ENCODE results near the gene LTBP4. TPM values are rescaled to one million over a fixed set of nuclear protein-coding genes. Genes with fewer than 3 reads are reported as not detected.

LTBP4 gene
- total RNA-seq, 1 experiment from 2014 or later, result 20.3 TPM

DNA sequence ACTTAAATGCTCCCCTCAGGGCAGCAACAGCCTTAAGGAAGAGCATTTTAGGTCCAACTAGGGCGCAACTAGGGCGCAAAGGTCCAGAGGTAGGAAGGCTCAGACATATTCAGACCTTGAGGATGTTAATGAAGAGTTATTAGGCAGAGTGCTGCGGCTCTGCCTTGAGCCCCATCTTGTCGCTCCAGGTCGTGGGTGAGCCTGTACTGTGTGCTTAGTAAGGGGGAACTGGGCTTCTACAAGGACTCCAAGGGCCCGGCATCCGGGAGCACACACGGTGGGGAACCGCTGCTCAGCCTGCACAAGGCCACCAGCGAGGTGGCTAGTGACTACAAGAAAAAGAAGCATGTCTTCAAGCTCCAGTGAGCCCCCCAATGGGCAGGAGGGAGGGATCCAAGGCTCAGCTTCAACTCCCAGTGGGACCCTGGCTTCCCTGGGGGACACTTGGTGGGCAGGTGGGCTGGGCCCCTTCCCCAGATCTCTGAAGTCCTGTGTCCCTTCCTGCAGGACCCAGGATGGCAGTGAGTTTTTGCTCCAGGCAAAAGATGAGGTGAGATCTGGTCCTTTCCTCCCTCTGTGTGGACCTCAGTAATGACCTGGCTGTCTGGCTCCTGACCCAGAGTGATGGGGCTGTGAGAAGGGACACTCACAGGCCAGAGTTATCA lies 29.2 kb upstream of the LTBP4 start:
- no peak overlapping the region for H3K27ac Mint-ChIP-seq (ENCODE audit: unreplicated experiment)
- intact Hi-C loops (cut with micrococcal nuclease; ENCODE audit: unreplicated experiment), result no loop called here
- CTCF ChIA-PET, result interaction anchor here (0.6 kb wide), 1 partner anchor 15 kb away, joined by 4 read pairs; no protein-coding TSS in a partner anchor
- H3K9me3 Mint-ChIP-seq (ENCODE audit: low read depth, unreplicated experiment), result no peaks in the 10 kb centered on the region
- TF ChIP-seq, protein P1, sequence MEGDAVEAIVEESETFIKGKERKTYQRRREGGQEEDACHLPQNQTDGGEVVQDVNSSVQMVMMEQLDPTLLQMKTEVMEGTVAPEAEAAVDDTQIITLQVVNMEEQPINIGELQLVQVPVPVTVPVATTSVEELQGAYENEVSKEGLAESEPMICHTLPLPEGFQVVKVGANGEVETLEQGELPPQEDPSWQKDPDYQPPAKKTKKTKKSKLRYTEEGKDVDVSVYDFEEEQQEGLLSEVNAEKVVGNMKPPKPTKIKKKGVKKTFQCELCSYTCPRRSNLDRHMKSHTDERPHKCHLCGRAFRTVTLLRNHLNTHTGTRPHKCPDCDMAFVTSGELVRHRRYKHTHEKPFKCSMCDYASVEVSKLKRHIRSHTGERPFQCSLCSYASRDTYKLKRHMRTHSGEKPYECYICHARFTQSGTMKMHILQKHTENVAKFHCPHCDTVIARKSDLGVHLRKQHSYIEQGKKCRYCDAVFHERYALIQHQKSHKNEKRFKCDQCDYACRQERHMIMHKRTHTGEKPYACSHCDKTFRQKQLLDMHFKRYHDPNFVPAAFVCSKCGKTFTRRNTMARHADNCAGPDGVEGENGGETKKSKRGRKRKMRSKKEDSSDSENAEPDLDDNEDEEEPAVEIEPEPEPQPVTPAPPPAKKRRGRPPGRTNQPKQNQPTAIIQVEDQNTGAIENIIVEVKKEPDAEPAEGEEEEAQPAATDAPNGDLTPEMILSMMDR (IDR thresholded peaks at IDR 0.05; ENCODE audit: unreplicated experiment), result no peak
- peaks cover 18% of the 10 kb centered on the region for H3K4me1 Mint-ChIP-seq (ENCODE audit: low read depth, unreplicated experiment)
- DNase-seq, result no peak
- BruUV-seq (replicated peaks), result no TSS peak
- peaks cover 40% of the 10 kb centered on the region for H3K27me3 Mint-ChIP-seq (ENCODE audit: unreplicated experiment)
- no peak overlapping the region for H3K4me3 Mint-ChIP-seq (ENCODE audit: low read depth, unreplicated experiment)
- peaks cover 23% of the 10 kb centered on the region for H3K36me3 Mint-ChIP-seq (ENCODE audit: insufficient read depth, unreplicated experiment)

DNA sequence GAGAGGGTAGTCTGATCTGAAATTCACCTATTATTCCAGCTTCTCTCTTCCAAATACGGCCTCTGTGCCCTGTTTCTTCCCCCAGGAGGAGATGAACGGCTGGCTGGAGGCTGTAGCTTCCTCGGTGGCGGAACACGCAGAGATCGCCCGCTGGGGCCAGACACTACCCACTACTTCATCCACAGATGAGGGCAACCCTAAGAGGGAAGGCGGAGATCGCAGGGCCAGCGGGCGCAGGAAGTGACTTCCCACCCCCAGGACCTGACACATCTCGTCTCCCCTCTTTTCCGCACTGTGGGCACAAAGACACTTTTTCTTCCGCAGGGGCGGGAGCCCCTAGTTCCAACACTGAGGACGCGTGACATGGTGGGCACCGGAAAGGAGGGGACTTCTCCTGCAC lies 25.8 kb upstream of the LTBP4 start:
- no peak overlapping the region for H3K27ac Mint-ChIP-seq (ENCODE audit: unreplicated experiment)
- TF ChIP-seq, protein P1 (IDR thresholded peaks at IDR 0.05; ENCODE audit: unreplicated experiment), result no peak
- BruUV-seq (replicated peaks), result no TSS peak
- intact Hi-C loops (cut with micrococcal nuclease; ENCODE audit: unreplicated experiment), result no loop called here
- H3K4me1 Mint-ChIP-seq (ENCODE audit: low read depth, unreplicated experiment), result peaks cover 22% of the 10 kb centered on the region
- peaks cover 35% of the 10 kb centered on the region for H3K36me3 Mint-ChIP-seq (ENCODE audit: insufficient read depth, unreplicated experiment)
- H3K27me3 Mint-ChIP-seq (ENCODE audit: unreplicated experiment), result peaks cover 7% of the 10 kb centered on the region
- H3K9me3 Mint-ChIP-seq (ENCODE audit: low read depth, unreplicated experiment), result no peaks in the 10 kb centered on the region
- no peak for DNase-seq
- CTCF ChIA-PET, result interaction anchor here (1.3 kb wide), 1 partner anchor 31 kb away, joined by 7 read pairs; no protein-coding TSS in a partner anchor
- no peak overlapping the region for H3K4me3 Mint-ChIP-seq (ENCODE audit: low read depth, unreplicated experiment)

DNA sequence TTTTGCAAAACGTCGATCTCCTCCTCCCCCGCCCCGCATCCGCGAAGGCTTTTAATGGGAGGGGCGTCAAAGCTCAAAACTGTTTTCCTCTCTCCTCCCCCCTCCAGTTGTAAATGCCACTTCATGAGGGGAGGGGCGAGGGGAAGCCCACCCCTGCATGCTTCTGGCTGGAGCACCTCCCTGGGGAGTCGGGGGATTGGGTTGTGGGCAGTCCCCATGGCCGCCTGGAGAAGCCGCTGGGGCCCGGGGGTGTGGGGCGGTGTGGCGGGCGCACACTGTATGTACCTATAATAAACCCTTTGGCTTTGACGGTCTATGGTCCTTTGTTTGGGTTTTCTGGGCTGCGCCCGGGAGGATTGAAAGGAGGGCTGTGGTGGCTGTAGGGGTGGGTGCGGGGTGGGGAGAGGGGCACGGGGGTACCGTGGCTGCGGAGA lies 25.0 kb upstream of the LTBP4 start:
- Mint-ChIP-seq H3K27ac (ENCODE audit: unreplicated experiment) (peak overlapping the region; percentile 68), H3K36me3 (ENCODE audit: insufficient read depth, unreplicated experiment) (peaks cover 37% of the 10 kb centered on the region)
- CTCF ChIA-PET, result interaction anchor here (1.3 kb wide), 1 partner anchor 30 kb away, joined by 7 read pairs; no protein-coding TSS in a partner anchor

DNA sequence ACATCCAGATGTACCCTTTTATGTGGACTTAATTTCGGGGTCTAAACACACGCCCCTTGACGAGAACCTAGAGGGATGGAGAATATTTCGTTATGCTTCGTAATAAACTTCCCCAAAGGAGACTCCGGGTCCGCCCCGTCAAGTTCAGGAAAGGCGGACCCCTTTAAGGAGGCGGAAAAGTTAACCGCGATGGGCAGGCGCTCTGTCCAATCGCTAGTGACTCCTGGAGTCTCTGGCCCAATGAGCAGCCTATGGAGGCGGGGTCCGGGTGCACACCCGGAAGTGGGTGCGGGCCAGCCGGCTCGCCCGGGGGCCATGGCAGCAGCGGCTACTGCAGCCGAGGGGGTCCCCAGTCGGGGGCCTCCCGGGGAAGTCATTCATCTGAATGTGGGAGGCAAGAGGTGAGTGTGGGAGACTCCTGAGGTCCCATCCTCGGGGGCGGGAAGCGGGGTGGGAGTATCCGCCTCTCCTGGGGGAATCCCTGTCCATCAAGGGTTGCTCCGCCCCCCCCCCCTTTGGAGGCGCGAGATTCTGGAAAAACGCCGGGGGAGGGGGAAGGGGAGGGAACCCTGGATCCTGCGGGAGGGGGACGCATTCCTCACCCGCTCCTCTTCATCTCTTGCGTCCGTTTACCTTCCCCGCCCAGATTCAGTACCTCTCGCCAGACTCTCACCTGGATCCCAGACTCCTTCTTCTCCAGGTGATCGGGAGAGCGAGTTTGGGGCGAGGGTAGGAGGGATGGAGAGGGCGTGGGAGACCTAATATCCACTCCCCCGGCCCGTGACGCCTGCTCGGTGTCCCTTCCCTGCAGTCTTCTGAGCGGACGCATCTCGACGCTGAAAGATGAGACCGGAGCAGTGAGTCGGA lies 24.4 kb upstream of the LTBP4 start, which contains the start of gene SHKBP1:
SHKBP1 (plus strand) TSS at position 289 of the 867 bp plus-strand sequence; CDS start at position 316, 27 bp downstream.
- no peaks in the 10 kb centered on the region for H3K27me3 Mint-ChIP-seq (ENCODE audit: unreplicated experiment)
- no peaks in the 10 kb centered on the region for H3K9me3 Mint-ChIP-seq (ENCODE audit: low read depth, unreplicated experiment)
- H3K4me3 Mint-ChIP-seq (ENCODE audit: low read depth, unreplicated experiment), result peak within 1 kb of the TSS; percentile 95
- peak; percentile 97 for DNase-seq
- peaks cover 41% of the 10 kb centered on the region for H3K36me3 Mint-ChIP-seq (ENCODE audit: insufficient read depth, unreplicated experiment)
- intact Hi-C loops (cut with micrococcal nuclease; ENCODE audit: unreplicated experiment), result no loop called here
- CTCF ChIA-PET, result no interaction called here
- TF ChIP-seq, protein P1 (IDR thresholded peaks at IDR 0.05; ENCODE audit: unreplicated experiment), result no peak
- peaks cover 13% of the 10 kb centered on the region for H3K4me1 Mint-ChIP-seq (ENCODE audit: low read depth, unreplicated experiment)
- peak within 1 kb of the TSS; percentile 68 for H3K27ac Mint-ChIP-seq (ENCODE audit: unreplicated experiment)
- BruUV-seq (replicated peaks), result no TSS peak

More for the DNA sequence above, 25.0 kb upstream of the LTBP4 start:
- TF ChIP-seq, protein P1 (IDR thresholded peaks at IDR 0.05; ENCODE audit: unreplicated experiment), result no peak
- intact Hi-C loops (cut with micrococcal nuclease; ENCODE audit: unreplicated experiment), result no loop called here
- Mint-ChIP-seq H3K27me3 (ENCODE audit: unreplicated experiment) (no peaks in the 10 kb centered on the region), H3K4me1 (ENCODE audit: low read depth, unreplicated experiment) (peaks cover 14% of the 10 kb centered on the region), H3K9me3 (ENCODE audit: low read depth, unreplicated experiment) (no peaks in the 10 kb centered on the region), H3K4me3 (ENCODE audit: low read depth, unreplicated experiment) (peak overlapping the region; percentile 95)
- no TSS peak for BruUV-seq (replicated peaks)
- no peak for DNase-seq
